Left ventricle myocardium inferior (tissue), 1 donor: ENCODE measurements around the gene KLHL6. TPM values are rescaled to one million over a fixed set of nuclear protein-coding genes. Genes with fewer than 3 reads are reported as not detected.

Experiments
- DNase-seq: peaks from one replicate; pipeline ENCODE4 v3.0.0-alpha.2; 2020
- H3K27ac ChIP-seq: fragments of 200-600 bp; replicated peaks from 2 replicates; pipeline ENCODE4 v1.8.0; 2021
- H3K27me3 ChIP-seq: fragments of 200-600 bp; 2 replicates; pipeline ENCODE4 v1.8.0; 2021; ENCODE audit warnings: low read depth
- H3K36me3 ChIP-seq: fragments of 200-600 bp; 2 replicates; pipeline ENCODE4 v1.8.0; 2021
- H3K4me1 ChIP-seq: fragments of 200-600 bp; 2 replicates; pipeline ENCODE4 v1.8.0; 2021
- H3K4me3 ChIP-seq: fragments of 200-600 bp; 2 replicates; pipeline ENCODE4 v1.8.0; 2021; ENCODE audit warnings: mild to moderate bottlenecking, moderate library complexity
- H3K9me3 ChIP-seq: fragments of 200-600 bp; replicated peaks from 2 replicates; pipeline ENCODE4 v1.8.0; 2021
- CTCF ChIP-seq: fragments of 200-600 bp; IDR thresholded peaks from 2 replicates; pipeline ENCODE4 v1.8.0; 2021; ENCODE audit warnings: antibody characterized with exemption, mild to moderate bottlenecking, borderline replicate concordance
- intact Hi-C: fragments of 100-400 bp; cut with micrococcal nuclease; formaldehyde crosslinking; loops from one replicate; pipeline ENCODE4 v1.11.0; 2022
- total RNA-seq: library from RNA; stranded (reverse); fragmentation: NEBNext Ultra II Directional; extraction: Animal tissue kit (Norgen Biotek cat#: 25700); gene quantifications from one replicate; pipeline ENCODE4 v1.2.1, GENCODE V29; 2021
- donor health status: DM: no; HTN: yes; CAD: no; lungs with severe emphysema.

Gene KLHL6
- total RNA-seq, 1 donor from 2014 or later, result 0.69 TPM

- Histone ChIP-seq H3K4me1 (peaks cover 28% of the 10 kb centered on the region), H3K9me3 (peaks cover 6% of the 10 kb centered on the region), H3K36me3 (no peaks in the 10 kb centered on the region), H3K27ac (peak overlapping the region; percentile 66), H3K27me3 (no peaks in the 10 kb centered on the region), H3K4me3 (no peak overlapping the region)
- intact Hi-C loops, result no loop called here
- DNase-seq, result no peak
- no peak for TF ChIP-seq CTCF
Observed at GRCh38 chr3:183563536-183563874, 8.0 kb upstream of the KLHL6 start.

- peak; percentile 36 for TF ChIP-seq CTCF
- Histone ChIP-seq H3K27me3 (no peaks in the 10 kb centered on the region), H3K4me1 (peaks cover 33% of the 10 kb centered on the region), H3K36me3 (no peaks in the 10 kb centered on the region), H3K27ac (no peak overlapping the region), H3K9me3 (peaks cover 6% of the 10 kb centered on the region), H3K4me3 (no peak overlapping the region)
- intact Hi-C loops, result no loop called here
- DNase-seq, result no peak
Observed at GRCh38 chr3:183560607-183561006, 5.1 kb upstream of the KLHL6 start.

GRCh38 chr3:183558495-183558894, 3.0 kb upstream of the KLHL6 start:
- intact Hi-C loops, result no loop called here
- TF ChIP-seq CTCF, result no peak
- no peak for DNase-seq
- peaks cover 6% of the 10 kb centered on the region for H3K9me3 ChIP-seq
- H3K4me1 ChIP-seq, result peaks cover 33% of the 10 kb centered on the region
- no peaks in the 10 kb centered on the region for H3K27me3 ChIP-seq
- no peaks in the 10 kb centered on the region for H3K36me3 ChIP-seq
- H3K4me3 ChIP-seq, result no peak overlapping the region
- H3K27ac ChIP-seq, result no peak overlapping the region

GRCh38 chr3:183556722-183557121, 1.2 kb upstream of the KLHL6 start:
- H3K4me3 ChIP-seq, result no peak overlapping the region
- H3K36me3 ChIP-seq, result no peaks in the 10 kb centered on the region
- no peaks in the 10 kb centered on the region for H3K27me3 ChIP-seq
- no peak for DNase-seq
- no peak for TF ChIP-seq CTCF
- H3K9me3 ChIP-seq, result no peaks in the 10 kb centered on the region
- intact Hi-C loops, result no loop called here
- H3K27ac ChIP-seq, result peak overlapping the region; percentile 83
- peaks cover 18% of the 10 kb centered on the region for H3K4me1 ChIP-seq

- H3K4me3 ChIP-seq, result peak overlapping the region; percentile 39
- intact Hi-C loops, result no loop called here
- peak overlapping the region; percentile 83 for H3K27ac ChIP-seq
- no peaks in the 10 kb centered on the region for H3K27me3 ChIP-seq
- no peak for TF ChIP-seq CTCF
- peaks cover 21% of the 10 kb centered on the region for H3K4me1 ChIP-seq
- no peaks in the 10 kb centered on the region for H3K9me3 ChIP-seq
- no peaks in the 10 kb centered on the region for H3K36me3 ChIP-seq
- DNase-seq, result no peak
Observed at GRCh38 chr3:183554377-183554776, 1.1 kb downstream of the KLHL6 start.

GRCh38 chr3:183553334-183554026, 2.0 kb downstream of the KLHL6 start:
- Histone ChIP-seq H3K4me3 (peak overlapping the region; percentile 10), H3K36me3 (no peaks in the 10 kb centered on the region), H3K27ac (peak overlapping the region; percentile 83), H3K4me1 (peaks cover 21% of the 10 kb centered on the region), H3K9me3 (no peaks in the 10 kb centered on the region), H3K27me3 (no peaks in the 10 kb centered on the region)
- no peak for DNase-seq
- no peak for TF ChIP-seq CTCF
- intact Hi-C loops, result no loop called here
